Right renal pelvis (tissue), 4 donors: ENCODE data around the gene CLCF1. TPM values are rescaled to one million over a fixed set of nuclear protein-coding genes. Genes with fewer than 3 reads are reported as not detected.

ENCODE experiments used
- DNase-seq, 4 donors: peaks; one replicate each; pipeline ENCODE4 v3.0.0-alpha.2; 2013; ENCODE audit warnings: low read depth in 4 of 4, low spot score in 3 of 4, missing footprints in 1 of 4
- polyA plus RNA-seq, 4 donors: library from polyadenylated mRNA; unstranded; fragments of 120-200 nt; gene quantifications; one replicate each; pipeline ENCODE4 v1.2.1, GENCODE V29; 2013; ENCODE audit not compliant: insufficient read length in 4 of 4

Gene CLCF1
- polyA plus RNA-seq, 4 donors, result 4.5 to 6.3 (median 5.1) TPM

DNA sequence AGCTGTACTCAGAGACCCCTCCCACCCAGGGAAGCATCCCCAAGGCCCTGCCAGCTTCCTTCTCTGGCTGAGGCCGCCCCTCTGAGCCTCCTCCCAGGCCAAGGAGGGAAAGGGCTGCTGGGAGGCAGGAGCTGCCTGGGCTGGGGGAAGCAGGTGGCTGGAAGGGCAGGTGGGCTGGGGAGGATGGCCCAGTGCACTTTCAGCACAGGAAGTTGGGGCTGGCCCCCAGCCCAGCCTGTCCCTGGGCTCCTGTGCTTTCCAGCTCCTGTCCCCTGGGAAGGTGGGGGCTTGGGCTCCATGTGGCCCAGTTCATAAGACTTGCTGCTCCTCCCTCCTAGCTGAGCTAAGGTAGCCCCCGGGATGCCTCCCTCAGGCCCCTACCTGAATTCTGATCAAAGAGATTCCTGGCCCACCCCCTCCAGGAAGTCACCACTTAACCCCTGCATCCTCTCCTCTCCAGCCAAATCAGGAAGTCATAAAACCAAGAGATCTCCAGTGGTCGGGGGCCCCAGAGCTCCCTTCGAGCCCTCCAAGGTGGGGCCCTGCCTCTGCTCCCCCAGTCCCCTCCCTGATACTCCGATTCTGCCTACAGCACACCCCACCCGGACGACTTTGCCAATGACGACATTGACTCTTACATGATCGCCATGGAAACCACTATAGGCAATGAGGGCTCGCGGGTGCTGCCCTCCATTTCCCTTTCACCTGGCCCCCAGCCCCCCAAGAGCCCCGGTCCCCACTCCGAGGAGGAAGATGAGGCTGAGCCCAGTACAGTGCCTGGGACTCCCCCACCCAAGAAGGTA, 23.4 kb upstream of the CLCF1 start:
- no peak for DNase-seq

DNA sequence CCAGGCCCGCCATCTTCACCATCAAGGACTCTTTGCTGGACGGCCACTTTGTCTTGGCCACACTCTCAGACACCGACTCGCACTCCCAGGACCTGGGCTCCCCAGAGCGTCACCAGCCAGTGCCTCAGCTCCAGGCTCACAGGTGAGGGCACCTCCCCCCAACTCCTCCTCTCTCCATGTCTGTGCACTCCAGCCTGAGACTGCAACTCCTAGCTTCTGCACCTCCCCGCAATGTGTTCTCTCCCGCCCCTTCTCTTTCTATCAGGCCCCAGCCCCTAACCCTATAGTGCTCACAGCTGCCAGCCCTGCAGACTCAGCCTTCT, 22.8 kb upstream of the CLCF1 start:
- DNase-seq, result no peak

DNA sequence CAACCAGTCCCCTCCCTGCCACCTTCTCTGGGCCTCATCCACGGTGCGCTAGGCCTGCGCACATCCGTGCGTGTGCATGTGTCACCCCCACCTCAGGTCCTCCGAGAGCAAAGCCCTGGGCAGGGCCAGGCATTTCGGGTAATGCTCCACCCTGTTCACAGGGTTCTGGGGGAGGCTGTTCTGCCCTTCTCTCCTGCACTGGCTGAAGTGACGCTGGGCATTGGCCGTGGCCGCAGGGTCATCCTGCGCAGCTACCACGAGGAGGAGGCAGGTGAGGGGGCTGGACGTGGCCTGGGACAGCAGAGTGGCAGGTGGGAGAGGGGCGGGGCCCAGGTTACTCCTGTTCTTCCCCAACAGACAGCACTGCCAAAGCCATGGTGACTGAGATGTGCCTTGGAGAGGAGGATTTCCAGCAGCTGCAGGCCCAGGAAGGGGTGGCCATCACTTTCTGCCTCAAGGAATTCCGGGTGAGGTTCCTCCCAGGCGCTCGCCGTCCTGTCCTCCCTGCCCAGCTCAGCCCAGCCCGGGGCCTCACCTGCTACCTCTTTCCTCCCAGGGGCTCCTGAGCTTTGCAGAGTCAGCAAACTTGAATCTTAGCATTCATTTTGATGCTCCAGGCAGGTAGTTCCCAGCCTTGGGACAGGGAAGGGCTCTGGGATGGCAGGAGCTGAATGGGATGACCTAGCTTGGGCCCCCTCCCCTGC, 22.3 kb upstream of the CLCF1 start:
- DNase-seq, result no peak

DNA sequence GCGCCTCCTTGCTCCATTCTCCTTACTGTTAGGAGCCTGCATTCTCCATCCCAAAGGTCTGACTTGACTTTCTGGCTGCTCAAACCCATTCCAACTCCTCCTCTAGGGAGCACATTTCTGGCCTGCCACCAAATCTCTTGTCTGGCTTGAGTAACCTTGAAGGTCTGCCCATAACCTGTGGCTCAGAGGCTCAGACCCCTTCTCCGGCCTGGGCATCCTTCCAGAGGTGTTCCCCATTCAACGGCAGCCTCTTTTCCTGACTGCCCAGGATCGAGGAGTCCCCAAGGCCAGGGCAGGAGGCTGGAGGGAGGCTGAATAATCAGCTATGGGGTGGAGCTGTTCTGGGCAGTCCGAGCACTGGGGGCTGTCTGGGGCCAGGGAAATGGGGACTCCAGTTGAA, 20.6 kb upstream of the CLCF1 start:
- DNase-seq, result no peak

DNA sequence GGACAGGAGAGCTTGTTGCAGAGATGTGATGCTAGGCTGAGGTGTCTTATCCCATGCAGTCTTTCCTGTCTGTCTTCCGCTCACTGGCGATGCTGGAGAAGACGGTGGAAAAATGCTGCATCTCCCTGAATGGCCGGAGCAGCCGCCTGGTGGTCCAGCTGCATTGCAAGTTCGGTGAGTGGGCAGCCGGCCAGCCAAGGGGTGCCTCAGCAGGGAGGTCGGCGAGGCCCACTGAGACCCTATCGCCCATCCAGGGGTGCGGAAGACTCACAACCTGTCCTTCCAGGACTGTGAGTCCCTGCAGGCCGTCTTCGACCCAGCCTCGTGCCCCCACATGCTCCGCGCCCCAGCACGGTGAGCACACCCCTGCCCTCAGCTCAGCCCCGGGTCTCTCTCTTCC, 20.0 kb upstream of the CLCF1 start:
- DNase-seq, result no peak

DNA sequence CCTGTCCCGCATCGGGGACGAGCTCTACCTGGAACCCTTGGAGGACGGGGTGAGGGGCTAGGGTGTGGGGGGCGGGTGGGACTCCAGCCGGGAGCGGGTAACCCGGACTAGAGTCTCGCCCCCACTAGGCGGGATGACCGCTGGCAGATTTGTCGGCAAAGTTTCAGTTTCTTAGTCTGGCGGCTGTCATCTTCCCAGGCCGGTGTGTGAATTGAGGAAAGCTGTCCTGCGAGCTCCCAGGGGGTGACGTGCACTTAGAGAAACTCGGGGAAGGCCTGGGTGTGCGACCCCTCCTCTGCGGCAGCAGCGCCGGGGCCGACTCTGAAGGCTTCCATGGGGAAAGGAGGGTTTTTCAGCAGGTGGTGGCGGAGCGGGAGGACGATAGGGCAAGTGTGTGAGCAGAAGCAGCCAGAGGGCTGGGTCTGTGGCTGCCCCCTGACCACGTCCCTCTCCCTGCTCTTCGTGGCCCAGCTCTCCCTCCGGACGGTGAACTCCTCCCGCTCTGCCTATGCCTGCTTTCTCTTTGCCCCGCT, 18.9 kb upstream of the CLCF1 start:
- no peak for DNase-seq

DNA sequence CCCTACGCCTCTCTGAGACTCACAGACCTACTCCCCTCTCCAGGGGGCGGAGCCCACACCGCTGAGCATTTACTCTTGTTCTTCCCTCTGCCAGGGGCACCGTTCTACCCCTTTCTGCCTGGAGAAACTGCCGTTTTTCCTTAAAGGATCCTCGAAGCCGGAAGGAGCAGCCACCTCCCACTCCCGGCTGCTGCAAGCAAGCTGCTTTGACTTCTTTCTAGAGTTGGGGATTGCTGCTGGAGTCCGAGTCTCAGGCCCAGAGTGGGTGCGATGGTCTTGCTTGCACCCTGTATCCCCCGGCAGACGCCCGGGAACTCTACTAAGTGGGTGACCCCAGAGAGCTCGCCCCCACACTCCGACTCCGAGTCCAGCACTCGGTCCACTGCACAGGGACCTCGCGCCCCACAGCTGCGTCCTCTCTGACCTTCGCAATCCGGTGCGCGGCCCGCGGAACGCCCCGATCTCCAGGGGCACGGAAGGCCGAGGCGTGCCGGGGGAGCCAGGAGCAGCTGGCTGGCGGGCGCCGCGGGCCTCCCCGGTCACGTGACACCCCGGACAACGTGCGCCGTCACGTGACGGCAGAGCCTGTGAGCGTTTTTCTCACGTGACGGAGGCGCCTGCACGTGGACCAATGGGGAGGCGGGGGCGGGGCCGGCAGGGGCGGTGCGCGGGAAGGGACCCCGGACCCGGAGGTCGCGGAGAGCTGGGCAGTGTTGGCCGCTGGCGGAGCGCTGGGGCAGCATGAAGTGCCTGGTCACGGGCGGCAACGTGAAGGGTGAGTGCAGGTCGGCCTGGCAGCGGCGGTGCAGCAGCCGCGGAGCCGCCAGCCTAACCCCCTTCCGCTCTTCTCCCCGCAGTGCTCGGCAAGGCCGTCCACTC, 18.1 kb upstream of the CLCF1 start, which contains the start of gene RAD9A:
RAD9A (plus strand) TSS at position 683 of the 879 bp plus-strand sequence; CDS start at position 742, 59 bp downstream.
- peak; percentile 88 to 93 (median 91) for DNase-seq

DNA sequence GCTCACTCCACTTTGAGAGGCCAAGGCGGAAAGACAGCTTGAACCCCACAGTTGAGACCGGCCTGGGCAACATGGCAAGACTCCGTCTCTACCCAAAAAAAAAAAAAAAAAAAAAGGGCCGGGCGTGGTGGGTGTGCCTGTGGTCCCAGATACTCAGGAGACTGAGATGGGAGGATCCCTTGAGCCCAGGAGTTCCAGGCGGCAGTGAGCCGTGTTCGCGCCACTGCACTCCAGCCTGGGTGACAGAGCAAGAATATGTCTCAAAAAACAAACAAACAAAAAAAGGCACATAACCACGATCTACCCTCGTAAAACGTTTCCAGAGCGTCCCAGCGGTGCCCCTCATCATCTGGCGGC, 17.5 kb upstream of the CLCF1 start:
- DNase-seq, result no peak

DNA sequence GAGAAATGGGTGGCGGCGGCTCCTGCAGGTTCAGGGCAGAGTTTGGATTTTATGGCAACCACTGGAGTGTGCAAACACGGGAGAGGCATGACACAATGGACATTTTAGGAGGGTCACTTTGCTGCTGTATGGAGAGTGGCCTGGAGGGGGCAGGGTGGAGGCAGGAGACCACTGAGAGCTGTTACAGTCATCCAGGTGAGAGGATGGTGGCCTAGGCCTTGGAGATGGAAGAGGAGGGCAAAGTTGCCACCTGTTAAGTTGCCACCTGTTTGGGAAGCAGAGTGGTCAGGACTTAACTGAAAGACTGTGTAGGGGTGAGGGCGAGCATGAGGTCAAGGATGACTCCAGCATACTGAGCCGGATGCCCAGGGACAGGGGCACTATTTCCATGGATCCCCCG, 16.1 kb upstream of the CLCF1 start:
- DNase-seq, result no peak

DNA sequence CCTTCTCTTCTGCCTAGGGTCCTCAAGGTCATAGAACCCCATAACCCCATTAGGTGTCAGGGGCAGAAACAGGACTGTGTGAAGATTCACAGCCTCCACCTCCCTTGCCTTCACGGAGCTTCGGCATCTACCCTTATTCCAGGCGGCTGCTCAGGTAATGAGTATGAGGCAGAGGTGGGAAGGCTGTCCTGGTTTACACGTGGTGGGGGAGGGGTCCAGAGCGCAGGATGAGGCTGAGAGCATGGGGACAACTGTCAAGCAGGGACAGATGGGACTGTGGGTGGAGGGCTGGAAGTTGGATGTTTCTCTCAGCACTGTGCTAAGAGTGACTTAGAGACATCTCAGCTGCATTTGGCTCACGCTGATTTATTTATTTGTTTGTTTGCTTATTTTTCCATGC, 14.1 kb upstream of the CLCF1 start:
- DNase-seq, result no peak

DNA sequence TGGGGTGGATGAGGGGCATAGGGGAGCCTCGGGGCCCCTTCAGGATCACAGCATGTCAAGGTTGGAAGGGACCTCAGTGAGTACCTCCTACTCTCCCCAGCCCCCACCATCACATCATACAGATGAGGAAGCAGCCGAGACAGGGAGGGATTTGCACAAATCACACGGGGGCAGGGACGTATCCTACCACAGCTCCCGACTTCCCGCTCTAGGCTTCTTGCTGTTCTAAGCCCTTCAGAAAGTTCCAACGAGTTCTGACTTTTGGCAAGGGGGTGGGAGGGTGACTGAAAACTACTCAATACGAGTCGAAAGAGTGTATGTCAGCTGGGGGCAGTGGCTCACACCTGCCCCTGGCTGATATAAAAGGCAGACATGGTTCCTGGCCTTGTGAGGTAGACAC, 13.7 kb upstream of the CLCF1 start:
- DNase-seq, result no peak

DNA sequence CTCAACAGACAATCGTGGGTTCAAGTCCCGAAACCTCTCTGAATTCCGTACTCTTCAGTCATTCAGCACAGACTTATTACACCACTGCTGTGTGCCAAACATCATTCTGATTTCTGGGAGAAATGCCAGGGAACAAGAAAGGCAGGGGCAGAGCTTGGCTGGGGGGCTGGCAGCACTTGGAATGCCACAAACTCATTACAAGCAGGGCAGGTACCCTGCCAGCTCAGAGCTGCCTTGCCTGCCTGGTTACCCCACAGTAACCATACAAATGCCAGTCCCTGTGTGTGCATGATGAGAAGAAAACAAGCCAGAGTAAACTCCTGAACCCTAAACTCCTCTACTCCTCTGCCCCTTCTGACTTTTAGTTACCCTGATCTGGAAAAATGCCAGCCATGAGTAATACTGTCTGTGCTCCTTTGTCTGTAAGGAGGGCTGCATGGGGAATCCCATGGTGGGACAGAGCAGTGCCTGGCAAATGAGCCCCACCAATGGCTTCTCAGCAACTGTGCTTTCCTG, 11.5 kb upstream of the CLCF1 start:
- no peak for DNase-seq

DNA sequence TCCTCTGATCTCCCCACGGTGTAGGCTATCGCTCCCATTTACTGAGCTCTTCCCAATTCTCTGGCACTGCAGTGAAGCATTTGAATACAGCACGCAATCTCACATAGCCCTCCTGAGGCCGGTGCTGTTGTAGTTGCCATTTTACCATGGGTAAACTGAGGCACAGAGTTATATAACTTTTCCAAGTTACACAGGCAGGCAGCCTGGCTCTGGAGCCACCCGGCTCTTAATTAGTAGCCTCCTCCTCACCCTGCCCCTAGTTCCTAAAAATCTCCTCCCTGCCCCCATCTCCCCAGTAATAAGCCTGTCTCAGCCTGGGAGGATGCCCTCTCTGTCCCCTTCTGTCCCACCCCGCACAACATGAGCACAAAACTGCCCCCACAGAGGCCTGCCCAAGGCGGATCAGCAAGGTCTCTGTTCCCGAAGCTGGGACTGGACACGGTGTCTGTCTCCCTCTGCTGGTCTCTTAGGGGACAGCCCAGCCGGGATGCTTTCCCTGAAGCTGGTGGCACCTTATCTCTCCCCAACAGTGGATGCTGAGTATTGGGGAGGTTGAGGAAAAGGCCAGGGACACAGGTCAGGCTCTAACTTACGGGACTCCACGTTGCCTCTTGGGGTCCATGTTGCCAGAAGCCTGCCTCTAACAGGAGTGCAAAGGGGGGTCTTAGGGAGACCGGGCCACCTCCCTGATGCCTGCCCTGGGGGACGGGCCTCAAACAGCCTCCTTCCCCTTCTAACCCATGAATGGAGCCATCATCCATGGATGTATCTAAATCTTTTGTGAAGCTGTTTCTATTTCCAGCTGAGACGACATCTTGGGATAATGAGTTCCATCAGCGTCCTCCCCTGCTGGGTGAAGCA, 9.1 kb upstream of the CLCF1 start:
- DNase-seq, result no peak

DNA sequence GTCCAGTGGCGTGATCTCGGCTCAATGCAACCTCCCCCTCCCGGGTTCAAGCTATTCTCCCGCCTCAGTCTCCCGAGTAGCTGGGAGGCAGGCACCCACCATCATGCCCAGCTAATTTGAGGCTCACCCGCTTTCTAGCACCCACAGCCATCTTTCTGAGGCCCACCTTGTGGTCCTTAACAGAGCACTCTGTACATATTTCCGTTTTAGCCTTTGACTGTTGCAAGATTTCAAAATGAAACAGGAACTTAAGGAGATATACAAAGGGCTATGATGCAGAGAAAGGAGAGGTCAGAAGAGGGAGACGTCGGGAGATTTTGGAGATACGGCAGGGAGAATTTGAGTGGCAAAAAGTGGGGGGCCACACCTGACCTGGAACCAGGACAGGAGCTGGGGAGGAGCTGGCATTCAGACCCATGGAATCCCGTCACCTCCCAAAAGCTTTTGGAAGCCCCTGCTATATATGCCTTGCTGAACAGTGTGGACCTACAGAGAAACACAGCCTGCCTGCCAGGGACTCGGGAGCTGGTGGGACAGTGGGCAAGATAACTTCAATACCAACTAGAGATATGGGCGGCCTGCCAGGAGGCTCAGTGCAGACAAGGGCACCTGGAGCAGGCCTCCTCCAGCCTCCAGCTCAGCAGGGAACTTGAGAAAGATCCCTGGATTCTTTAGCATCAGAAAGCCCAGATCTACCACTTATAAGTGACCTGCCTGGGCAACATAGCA, 8.0 kb upstream of the CLCF1 start:
- no peak for DNase-seq

DNA sequence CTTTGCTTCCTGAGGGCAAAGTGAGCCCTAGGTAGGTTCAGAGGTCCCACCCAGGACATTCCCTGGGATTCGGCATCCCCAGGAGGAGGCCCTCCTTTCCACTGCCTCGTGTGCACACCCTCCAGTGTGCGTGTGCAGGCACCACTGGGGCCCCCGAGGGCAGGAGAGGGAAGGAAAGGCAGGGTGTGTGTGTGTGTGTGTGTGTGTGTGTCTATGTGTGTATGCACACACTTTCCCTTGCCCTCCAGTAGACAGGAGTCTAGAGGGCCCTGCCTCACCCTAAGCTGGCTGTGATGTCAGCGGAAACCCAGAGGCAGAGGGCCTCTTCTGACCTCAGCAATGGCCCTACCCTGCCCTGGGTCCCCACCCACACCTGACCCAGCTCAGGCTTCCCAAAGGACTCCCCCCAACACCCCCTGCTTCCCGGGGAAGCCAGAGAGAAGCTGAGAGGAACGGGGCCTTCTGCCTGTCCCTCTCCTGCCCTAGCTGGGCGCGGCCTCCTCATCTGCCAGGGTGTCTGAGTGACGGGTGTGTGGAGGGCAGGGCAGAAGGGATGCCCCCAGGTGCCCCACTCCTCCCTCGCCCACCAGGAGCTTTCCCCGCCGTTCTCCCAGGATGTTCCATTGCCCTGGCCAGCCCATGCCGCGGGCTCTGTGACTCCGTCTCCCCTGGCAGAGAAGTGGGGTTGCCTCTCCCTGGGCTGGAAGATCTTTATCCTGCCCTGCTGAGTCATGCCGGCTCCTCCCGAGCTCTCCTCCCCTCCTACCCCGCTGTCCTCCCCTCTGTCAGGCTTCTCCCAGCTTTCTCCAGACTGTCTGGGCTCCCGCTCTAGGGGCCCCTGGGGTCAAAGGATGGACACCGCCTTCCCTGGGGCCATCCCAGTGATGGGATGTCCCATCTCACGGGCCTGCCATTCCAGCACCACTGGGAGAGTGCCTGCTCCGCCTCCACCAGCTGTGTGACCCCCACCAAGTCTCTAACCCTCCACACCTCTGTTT, 6.0 kb upstream of the CLCF1 start:
- no peak for DNase-seq

DNA sequence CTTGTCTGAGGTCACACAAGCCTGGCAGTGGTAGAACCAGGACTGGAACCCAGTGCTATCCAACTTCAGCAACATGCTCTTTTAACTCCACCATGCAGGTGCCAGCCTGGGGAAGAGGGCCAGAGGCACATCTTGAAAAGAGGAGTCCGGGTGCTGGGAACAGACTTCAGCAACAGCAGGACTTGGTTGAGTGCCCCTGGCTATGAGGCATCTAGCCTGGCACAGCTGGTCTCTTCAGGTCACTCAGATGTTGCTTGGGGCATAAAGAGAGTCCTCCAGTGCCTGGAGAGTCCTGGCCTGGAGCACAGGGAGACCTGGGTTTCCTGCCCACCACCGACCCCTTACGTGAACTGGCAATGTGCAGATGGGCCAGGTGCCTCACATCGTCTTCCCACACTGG, 5.1 kb upstream of the CLCF1 start:
- no peak for DNase-seq

DNA sequence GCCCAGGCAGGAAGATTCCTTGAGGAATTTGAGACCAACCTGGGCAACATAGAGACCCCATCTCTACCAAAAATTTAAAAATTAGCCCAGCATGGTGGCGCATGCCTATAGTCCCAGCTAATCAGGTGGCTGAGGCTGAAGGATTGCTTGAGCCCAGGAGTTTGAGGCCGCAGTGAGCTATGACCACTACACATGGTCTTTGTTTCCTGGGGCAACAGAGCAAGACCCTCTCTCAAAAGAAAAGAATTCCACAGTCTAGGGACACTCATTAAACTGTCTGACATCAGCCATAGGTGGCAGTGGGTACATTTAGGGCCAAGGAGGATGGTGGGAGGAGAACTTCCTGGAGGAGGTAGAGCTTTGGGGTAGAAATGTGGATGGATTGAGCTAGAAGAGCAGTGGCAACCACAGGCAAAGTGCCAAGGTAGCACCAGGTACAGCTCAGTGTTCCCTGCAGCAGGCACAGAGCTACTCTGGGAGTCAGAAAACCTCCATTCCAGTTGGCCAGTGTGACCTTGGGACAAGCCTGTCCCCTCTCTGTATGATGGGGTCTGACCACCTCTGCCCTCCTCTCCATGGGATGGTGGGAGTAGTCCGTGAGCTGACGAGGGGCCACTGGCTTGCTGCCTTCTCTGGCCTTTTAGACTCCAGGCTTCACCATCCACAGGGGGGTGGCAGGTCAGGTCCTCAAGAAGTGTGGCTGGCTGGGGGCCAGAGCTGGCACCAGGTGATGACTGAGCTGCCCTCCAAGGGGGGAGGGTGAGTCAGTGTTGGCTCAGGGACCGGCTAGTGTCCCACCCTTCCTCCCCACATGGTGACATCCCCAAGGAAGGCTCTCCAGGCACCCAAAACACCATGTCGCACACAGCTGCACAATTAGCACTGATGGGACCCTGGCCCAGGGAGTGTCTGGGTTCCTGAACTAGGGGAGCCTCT, 3.7 kb upstream of the CLCF1 start:
- no peak for DNase-seq
